Glomerular endothelial cell (primary cell): Measurements from ENCODE around the gene FGR. TPM values are rescaled to one million over a fixed set of nuclear protein-coding genes. Genes with fewer than 3 reads are reported as not detected.

ENCODE experiments used
- DNase-seq: peaks from one replicate; pipeline ENCODE4 v3.0.0-alpha.2; 2011; ENCODE audit warnings: low read depth, low spot score; ENCODE audit errors: extremely low read depth
- total RNA-seq: library from RNA; depleted of rRNA; stranded (reverse); fragments of >200 nt; gene quantifications from 2 replicates; pipeline ENCODE4 v1.2.3, GENCODE V29; 2015

The FGR gene
- total RNA-seq, 1 donor from 2014 or later, result not detected

- DNase-seq, result no peak
Measured at GRCh38 chr1:27602462-27603308, 32.3 kb downstream of the FGR start.

DNA sequence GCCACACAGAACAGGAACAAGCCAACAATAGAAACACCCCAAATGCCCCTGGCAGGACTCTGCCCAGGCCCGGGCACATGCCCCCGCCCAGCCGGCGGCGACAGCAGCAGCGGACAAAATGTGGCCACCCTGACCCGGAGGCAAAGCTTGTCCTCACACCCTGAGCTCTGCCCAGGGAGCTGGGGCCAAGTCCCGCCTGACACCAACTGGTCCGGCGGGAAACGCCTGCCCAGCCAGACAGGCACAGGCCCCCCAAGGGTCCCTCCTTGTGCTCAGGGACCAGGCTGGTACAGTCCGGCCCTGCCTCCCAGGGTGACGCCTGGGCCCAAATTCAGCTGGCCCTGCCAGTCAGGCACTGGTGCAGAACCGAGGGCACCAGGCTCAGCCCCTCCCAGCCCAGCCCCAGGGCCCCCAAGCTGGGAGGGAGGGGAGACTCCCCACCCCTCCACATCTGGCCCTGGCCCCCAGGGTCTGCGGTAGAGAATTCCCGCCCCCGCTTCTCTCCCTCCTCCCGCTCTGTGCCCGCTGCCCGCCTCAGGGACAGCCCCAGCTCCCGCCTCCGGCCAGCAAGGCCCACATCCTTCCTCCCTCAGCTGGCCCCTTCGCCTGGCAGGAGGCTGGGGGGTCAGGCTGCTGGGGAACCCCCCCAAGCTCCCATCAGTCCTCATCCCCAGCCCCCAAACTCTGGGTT lies 33.1 kb downstream of the FGR start:
- no peak for DNase-seq

DNA sequence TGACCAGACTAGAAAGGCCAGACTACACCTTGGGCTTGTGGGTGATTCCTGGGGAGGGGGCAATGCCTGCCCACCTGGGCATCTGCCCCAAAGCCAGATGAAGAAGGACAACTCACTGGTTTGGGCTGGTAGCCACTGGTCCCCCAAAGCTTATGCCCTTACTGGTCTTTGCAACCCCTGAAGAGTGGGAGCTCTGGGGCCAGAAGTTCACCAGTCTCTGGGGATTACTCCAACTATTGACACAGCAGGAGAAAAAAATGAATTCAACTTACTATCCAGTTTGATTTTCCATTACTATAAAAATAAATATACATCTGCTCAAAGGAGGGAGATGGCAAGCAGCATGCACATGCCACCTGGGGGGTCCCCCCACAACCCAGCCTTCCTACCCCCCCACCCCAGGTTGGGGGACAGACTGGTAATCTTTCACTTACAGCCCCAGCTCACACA lies 33.6 kb downstream of the FGR start:
- no peak for DNase-seq

- no peak for DNase-seq
Measured at GRCh38 chr1:27600498-27601175, 34.3 kb downstream of the FGR start.

DNA sequence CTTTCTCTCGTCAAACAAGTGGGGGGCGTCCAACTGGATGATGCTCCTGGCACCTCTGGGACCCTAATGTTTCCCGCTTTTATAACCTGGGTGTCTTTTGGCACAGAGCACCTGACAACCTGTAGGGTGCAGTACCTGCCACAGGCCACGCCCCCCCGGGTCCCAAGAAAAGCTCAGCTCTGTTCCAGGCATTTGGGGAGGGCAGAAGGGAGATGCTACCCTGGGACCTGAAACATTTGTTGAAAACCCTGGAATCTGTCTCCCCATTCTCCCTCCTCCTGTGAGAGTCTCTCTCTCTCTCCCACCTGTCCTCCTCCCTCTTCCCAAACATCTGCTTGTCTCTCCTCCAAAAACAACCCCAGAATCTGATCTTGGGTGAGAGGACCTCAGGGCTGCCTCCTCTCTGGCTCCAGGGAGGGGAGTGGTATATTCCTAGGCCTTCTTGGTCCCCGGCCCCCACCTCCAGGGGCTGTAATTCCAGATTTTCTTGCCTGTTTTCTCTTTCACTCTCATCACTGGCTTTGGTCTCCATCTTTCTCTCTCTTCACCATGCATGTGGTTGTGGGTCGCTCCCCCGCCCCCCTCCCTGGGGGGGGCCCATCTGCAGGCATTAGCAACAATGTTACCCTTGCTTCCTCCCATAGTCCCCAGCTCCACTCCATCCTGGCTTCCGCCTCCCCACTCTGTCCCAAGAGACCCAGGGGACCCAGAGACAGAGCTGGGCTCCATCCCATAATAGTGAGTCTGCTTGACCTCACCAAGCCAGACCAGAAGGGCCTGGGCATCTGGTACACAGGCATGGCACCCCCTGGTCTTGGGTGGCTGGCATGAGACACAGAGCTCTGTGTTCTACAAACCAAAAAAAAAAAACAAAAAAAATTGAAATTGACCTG lies 35.1 kb downstream of the FGR start:
- no peak for DNase-seq

DNA sequence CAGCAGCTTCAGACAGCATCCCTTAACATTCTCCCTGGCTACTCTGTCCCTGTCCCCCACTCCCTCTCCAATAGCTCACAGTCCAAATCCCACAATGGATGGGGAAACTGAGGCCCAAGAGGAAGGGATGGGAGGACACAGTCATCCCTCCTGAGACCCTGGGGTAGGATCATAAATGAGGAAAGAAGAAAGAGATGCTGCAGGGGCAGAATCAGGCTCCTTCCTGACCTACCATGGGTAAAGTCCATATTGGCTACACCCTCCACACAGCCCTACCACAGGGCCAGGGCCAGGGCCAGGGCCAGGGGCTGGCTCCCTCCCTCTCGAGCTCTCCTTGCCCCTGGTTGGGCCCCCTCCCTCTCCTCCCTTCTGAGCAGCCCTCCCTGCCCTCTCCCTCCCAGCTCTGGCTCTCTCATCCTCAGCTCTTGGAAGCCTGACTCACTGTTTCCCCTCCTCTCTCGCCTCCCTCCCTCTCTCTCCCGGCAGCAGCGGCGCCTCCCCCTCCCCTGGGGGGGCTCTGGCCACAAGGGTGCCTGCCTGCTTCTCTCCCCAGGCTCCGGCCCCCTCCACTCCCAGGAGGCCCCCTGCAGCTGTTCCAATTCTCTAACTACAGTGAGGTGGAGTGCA lies 36.0 kb downstream of the FGR start:
- no peak for DNase-seq

DNA sequence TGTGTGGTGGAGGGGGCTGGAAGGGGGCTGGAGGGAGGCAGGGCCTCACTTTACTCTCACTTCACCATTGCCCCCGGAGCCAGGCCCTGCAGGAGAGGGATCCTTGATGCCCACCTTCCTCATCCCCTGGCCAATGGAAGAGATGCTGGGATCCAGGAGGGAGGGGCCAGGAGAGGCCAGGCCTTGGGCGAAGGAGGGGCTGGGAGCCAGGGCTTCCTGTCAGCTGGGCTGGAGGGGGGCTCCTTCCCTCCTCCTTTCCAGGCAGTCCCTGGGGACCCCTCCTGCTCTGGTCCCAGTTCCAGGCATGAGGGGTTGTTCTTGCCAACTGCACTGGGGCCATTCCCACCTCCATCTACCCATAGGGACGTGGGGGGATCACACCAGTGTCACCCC lies 36.7 kb downstream of the FGR start:
- no peak for DNase-seq

DNA sequence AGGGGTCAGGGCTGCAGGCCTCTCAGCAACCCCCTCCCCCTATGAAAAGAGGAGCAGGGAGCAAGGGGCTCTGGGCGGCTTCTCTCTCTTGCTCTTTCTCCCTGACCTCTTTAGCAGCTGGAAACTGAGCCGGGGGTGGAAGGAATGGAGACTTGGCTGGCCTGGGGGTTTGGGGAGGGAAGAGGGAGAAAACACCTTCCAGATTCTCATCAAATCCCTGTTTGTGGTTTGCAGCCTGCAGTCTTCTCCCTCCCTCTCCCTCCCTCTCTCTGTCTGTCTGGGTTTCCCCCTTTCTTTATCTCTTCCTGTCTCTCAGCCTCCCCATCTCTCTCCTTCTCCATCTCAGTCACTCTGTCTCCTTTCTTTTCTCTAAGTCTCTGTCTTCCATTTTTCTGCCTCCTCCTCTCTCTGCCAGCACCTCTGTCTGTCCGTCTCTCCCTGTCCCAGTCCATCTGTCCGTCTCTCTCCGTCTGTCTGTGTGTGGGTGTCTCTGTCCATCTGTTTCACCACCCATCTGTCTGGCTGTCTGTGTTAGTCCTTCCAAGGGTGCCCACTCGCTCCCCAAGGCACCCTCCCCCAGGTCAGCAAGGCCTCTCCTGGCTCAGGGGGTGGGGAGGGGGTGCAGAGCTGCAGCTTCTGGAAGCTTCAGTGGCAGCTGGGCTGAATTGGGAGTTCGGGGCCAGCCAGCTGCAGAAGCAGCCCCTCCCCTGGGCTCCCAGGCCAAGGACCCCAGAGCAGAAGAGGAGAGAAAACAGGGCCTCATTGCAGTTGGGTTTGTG lies 37.3 kb downstream of the FGR start:
- DNase-seq, result no peak

DNA sequence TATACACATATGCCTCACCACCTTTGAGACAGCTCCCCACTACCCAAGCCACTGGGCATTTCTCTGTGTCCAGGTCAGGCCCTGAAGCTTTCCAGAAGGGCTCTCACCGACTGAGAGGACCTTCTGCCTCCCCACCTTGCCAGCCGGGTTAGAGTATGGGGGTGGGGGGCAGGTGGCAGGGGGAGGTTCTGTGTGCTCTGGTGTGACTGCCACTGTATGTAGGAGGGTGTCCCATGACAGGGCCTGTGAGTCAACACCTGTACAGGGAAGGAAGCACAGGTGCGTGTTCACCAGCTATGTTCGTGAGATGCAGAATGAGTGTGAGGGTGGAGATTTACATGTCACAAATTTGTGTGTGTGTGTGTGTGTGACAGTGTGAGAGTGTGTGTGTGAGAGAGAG lies 38.0 kb downstream of the FGR start:
- DNase-seq, result no peak

DNA sequence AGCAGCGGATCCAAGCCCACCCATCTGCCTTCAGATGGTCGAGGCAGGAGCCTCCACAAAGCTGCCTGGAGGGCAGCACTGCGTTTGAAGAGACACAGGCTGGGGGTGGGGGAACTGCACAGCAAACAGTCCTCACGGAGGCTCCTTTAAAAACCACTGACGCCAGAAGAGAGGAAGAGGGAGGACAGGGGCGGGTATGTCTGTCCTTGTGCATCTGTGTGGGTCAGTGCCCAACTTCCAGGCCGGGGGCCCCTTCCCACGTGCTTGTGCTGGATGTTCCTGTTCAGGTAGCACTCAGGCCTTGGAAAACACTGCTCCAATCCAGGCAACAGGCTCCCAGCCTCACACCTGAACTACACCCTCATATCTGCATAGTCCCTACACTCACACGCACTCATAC lies 38.7 kb downstream of the FGR start:
- DNase-seq, result no peak

- no peak for DNase-seq
Measured at GRCh38 chr1:27595597-27595996, 39.4 kb downstream of the FGR start.

DNA sequence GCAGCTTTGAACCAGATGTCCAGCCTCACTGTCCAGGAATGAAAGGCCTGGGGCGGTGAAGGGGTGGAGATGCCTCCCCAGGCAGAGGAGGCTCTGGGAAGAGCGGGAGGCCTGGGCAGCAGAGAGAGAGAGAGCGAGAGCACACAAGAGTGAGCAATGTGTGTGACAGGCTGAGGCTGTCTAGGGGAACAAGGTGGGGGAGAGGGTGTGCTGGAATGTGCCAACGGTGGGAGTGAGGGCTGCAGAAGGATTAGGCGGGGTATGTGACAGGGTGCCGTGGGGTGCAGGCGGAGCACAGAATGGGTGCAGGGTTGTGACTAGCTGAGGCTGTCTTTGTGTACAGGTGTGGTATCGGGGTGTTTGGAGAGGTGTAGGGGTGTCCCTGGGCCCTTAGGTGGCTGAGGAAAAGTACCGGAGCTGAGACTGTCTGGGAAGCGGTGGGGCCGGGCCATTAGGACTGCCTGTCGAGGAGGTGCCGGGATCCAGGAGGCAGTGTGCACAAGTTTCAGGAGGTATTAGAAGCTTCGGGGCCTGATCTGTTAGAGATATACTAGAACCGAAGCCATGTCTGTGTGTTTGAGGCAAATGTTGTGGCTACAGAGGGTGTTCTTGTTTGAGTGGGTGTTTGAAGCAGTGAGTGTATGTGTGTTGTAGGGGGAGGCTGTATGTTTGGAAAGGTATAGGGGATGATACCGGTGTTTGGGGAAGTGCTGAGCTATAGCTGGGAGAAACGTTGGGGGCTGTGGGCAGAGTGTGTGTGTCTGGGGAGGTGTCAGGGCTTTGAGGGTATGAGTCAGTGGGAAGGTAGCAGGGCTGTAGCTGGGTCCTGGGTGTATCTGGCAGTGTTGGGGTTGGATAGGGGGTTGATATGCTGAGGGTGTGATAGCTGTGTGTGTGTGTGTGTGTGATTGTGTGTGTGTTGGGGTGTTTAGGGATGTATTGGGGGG lies 40.1 kb downstream of the FGR start:
- no peak for DNase-seq

DNA sequence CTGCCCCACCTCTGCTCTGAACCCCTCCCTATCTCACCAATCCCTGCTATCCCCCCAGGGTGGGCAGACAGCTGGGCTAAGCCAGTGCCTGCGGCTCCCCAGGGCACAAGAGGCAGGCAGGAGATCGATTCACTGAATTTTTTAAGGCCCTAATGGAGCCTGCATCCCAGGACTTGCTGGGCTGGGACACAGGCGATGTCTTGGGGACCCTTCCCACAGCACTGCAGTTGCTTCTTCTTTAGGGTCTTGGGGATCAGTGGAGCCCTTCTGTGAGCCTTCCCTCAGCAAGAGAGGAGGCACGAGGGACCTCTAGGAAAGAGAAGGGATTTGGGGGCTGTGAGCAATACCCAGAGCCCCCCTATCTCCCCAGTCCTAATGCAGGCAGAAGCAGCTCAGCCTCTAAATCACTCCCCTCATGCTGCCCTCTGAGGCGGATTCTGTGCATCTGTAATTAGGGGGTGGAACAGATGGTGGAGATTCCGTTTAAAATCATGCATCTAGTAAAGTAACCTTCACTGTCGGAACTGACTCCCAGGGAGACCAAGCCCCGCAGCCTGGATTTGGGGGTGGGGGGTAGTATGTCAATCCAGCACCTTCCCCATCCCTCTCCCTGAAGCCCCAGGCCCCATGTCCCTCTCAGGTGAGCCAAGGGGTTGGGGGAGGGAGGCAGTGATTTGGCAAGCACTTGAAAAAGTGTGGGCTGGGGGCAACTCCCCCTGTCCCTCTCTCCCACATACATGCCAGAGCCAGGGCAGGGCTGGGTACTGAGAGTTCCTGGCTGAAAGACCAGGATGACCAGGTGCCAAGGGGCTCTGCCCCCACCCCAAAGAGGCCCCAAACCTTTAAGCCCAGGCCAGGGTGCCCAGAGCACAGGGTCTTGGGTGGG lies 41.1 kb downstream of the FGR start:
- DNase-seq, result no peak

DNA sequence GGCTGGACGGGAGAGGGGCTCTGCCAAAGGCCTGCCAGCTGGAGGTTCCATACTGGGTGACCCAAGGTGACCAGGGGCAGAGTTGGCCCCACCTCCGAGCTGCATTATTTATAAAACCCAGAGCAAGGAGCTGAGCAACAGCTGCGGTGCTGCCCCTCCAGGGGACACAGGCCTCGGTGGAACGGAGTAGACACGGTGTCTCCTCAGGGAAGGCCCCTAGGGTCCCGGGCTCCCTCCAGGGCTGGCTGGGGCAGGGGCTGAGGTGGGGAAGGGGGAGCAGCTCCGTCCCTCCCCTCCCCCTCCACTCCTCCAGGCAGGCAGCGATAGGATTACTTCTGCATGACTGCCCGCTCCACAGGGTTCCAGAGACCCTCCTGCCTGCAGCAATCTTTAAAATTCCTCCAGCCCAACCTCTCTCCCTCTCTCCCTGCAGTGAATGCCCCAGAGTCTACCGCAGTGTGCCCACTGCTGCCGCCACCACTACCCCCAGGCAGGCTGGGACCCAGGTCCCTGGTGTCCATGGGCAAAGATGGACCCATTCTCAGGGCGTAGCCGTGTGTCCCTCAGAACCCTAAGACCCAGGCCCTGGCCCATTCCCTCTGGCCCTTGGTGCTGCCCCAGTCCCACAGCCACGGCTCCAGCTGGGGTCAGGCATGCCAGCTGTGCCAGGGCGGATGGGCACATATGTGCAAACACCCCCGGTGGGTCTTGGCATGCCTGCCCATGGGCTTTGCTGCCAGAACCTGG lies 41.9 kb downstream of the FGR start:
- no peak for DNase-seq

GRCh38 chr1:27592232-27592930 lies 42.6 kb downstream of the FGR start:
- DNase-seq, result no peak

DNA sequence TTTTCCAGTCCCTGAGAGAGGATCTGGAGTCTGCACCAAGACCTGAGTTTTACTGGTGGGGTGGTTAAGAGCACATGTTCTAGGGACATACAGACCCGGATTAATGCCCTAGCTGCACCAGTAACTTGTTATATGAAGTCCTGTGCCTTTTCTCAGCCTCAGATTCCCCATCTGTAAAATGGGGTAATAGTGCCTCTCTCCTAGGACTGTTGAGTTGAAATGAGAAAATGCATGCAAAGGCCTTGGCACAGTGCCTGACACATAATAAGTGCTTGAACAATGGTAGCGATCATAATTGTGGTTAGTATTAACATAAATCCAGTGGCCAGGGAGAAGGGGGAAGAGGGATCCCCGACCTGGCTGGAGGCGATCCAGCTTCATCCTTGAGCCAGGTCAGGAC lies 43.4 kb downstream of the FGR start:
- DNase-seq, result no peak
